ENCODE data around the gene ARSK. TPM values are rescaled to one million over a fixed set of nuclear protein-coding genes. Genes with fewer than 3 reads are reported as not detected.
A peak's percentile ranks its signal among the peaks of the same experiment; 100 is the strongest.

The ARSK gene
- 1 to 10 TPM; 2.9 to 3.4 TPM for total RNA-seq

GRCh38 chr5:95554647-95555548 lies at the start of gene ARSK, which contains the start of gene SKIC3:
Gene ARSK, plus strand, starts transcription at chr5:95555101. Its CDS starts 178 bp downstream, at chr5:95555279.
Gene SKIC3, minus strand, starts transcription at chr5:95554977. Its CDS starts 7,827 bp downstream, at chr5:95547150.
- peaks cover 4% of the 10 kb centered on the region for H3K36me3 Mint-ChIP-seq
- ATAC-seq (peak; percentile 92 to 93), DNase-seq (ENCODE audit: low spot score) (peak; percentile 90)
- peak within 1 kb of the TSS; percentile 98 for H3K4me3 Mint-ChIP-seq
- H3K27me3 Mint-ChIP-seq, result no peaks in the 10 kb centered on the region
- H3K9me3 Mint-ChIP-seq, result no peaks in the 10 kb centered on the region
- peaks cover 30 to 35% of the 10 kb centered on the region in 2 donors for H3K4me1 Mint-ChIP-seq (ENCODE audit: low read depth in 2 of 2)
- peak within 1 kb of the TSS; percentile 92 to 94 for H3K27ac Mint-ChIP-seq

DNA sequence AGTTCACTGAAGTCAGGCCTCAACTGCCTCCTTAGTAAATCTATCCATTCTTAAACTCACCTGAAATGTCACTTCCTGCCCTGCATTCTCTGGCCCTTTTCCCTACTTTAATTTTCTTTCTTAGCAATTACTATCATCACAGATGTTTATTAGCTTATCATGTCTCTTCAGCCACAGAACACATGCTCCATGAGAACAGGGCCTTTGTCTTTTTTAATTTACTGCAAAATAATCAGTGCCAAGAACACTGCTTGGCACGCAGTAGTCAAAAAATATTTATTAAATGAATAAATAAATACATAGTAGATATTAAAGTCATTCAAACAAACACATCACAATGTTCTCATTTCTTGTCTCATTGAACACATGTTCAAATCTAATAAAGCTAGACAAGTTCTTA lies 46.4 kb upstream of the ARSK start:
- Mint-ChIP-seq H3K9me3 (no peaks in the 10 kb centered on the region), H3K4me3 (no peak overlapping the region), H3K27me3 (no peaks in the 10 kb centered on the region), H3K36me3 (peaks cover 27% of the 10 kb centered on the region), H3K27ac (no peak overlapping the region), H3K4me1 (ENCODE audit: low read depth in 2 of 2) (no peaks in the 10 kb centered on the region)
- ATAC-seq, result no peak
- no peak for DNase-seq (ENCODE audit: low spot score)

- no peak for DNase-seq (ENCODE audit: low spot score)
- no peaks in the 10 kb centered on the region for H3K4me1 Mint-ChIP-seq (ENCODE audit: low read depth in 2 of 2)
- H3K4me3 Mint-ChIP-seq, result no peak overlapping the region
- ATAC-seq, result no peak
- H3K9me3 Mint-ChIP-seq, result no peaks in the 10 kb centered on the region
- no peak overlapping the region for H3K27ac Mint-ChIP-seq
- H3K36me3 Mint-ChIP-seq, result peaks cover 26% of the 10 kb centered on the region
- H3K27me3 Mint-ChIP-seq, result no peaks in the 10 kb centered on the region
These were observed 43.3 kb upstream of the ARSK start for GRCh38 chr5:95511606-95512005.

DNA sequence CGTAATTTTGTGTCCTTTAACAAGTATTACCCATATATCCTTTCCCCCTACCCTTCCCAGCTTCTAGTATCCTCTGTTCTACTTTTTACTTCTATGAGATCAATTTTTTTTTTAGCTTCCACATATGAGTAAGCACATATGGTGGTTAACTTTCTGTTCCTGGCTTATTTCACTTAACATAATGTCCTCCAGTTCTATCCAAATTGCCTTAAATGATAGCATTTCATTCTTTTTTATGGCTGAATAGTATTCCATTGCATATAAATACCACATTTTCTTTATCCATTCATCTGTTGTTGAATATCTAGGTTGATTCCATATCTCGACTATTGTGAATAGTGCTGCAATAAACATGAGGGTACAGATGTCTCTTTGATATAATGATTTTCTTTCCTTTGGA lies 36.5 kb upstream of the ARSK start:
- no peaks in the 10 kb centered on the region for H3K27me3 Mint-ChIP-seq

DNA sequence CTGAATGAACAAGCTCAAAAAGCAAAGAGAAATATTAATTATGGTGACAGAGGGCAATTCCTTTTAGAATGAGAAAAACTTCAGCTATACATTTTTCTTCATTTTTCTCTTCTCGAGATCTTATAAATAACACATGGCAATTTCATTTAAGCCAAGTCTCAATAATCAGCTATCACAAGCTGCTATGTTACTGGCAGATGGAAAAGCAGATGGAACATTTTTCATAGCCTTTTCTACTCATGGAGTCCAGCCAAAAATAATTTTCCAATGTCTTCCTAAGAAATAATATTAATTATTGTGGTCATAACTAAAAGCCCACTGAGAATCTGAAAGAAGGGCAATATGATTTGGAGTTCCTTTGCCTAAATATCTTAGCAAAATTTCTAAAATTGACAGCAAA lies 35.8 kb upstream of the ARSK start:
- Mint-ChIP-seq H3K27ac (no peak overlapping the region), H3K36me3 (peaks cover 32% of the 10 kb centered on the region), H3K27me3 (no peaks in the 10 kb centered on the region), H3K4me1 (ENCODE audit: low read depth in 2 of 2) (no peaks in the 10 kb centered on the region), H3K4me3 (no peak overlapping the region), H3K9me3 (no peaks in the 10 kb centered on the region)
- DNase-seq (ENCODE audit: low spot score), result no peak
- no peak for ATAC-seq

More for the DNA sequence above, 36.5 kb upstream of the ARSK start:
- DNase-seq (ENCODE audit: low spot score) (no peak), ATAC-seq (no peak)
- Mint-ChIP-seq H3K27ac (no peak overlapping the region), H3K4me1 (ENCODE audit: low read depth in 2 of 2) (no peaks in the 10 kb centered on the region), H3K36me3 (peaks cover 32% of the 10 kb centered on the region), H3K4me3 (no peak overlapping the region), H3K9me3 (no peaks in the 10 kb centered on the region)

- no peaks in the 10 kb centered on the region for H3K27me3 Mint-ChIP-seq
- H3K4me1 Mint-ChIP-seq (ENCODE audit: low read depth in 2 of 2), result no peaks in the 10 kb centered on the region
- peaks cover 32% of the 10 kb centered on the region for H3K36me3 Mint-ChIP-seq
- ATAC-seq (no peak), DNase-seq (ENCODE audit: low spot score) (no peak)
- H3K4me3 Mint-ChIP-seq, result no peak overlapping the region
- no peaks in the 10 kb centered on the region for H3K9me3 Mint-ChIP-seq
- H3K27ac Mint-ChIP-seq, result no peak overlapping the region
These were observed 35.2 kb upstream of the ARSK start for GRCh38 chr5:95519681-95520080.

DNA sequence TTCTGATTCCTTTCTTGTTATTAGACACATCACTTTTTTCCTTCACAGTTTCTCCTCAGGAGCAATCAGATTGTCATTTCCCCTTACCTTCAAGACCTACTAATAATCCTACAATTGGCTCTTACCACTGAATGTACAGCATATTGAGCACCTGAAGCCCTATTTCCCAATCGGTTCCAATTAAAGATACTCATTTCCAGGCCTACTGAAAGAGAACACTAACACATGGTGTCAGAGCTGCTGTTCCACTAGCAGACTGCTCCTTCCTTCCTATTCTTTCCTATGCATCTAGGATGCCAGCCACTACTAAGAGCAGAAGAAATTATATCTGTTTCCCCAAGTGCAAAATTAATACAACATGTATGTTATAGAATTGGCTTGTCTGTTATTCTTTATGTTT lies 34.7 kb upstream of the ARSK start:
- H3K27ac Mint-ChIP-seq, result no peak overlapping the region
- no peaks in the 10 kb centered on the region for H3K9me3 Mint-ChIP-seq
- no peaks in the 10 kb centered on the region for H3K4me1 Mint-ChIP-seq (ENCODE audit: low read depth in 2 of 2)
- no peak for DNase-seq (ENCODE audit: low spot score)
- no peaks in the 10 kb centered on the region for H3K27me3 Mint-ChIP-seq
- no peak for ATAC-seq
- peaks cover 29% of the 10 kb centered on the region for H3K36me3 Mint-ChIP-seq
- no peak overlapping the region for H3K4me3 Mint-ChIP-seq

DNA sequence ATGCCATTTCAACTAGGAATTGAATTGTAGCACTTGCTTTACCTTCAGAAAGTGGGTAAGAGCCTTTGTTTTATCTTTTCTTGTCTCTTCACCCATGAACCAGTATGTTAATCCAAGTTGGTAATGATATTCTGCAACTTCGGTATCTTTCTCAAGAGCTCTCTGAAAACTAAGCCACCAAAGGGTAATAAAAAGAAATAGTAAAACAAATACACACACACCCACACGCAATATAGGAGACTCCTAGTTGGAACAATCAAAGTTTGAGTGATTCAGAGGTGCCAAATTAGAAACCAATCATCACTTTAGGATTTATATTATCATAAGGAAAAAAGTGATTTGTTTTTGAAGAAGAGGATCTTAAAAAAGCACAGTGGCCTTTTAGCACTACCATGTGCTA lies 30.5 kb upstream of the ARSK start:
- H3K9me3 Mint-ChIP-seq, result no peaks in the 10 kb centered on the region
- H3K27ac Mint-ChIP-seq, result no peak overlapping the region
- no peaks in the 10 kb centered on the region for H3K4me1 Mint-ChIP-seq (ENCODE audit: low read depth in 2 of 2)
- no peak for ATAC-seq
- peaks cover 27% of the 10 kb centered on the region for H3K36me3 Mint-ChIP-seq
- H3K27me3 Mint-ChIP-seq, result no peaks in the 10 kb centered on the region
- DNase-seq (ENCODE audit: low spot score), result no peak
- no peak overlapping the region for H3K4me3 Mint-ChIP-seq

- Mint-ChIP-seq H3K27ac (no peak overlapping the region), H3K27me3 (no peaks in the 10 kb centered on the region), H3K36me3 (peaks cover 23% of the 10 kb centered on the region), H3K4me3 (no peak overlapping the region), H3K4me1 (ENCODE audit: low read depth in 2 of 2) (no peaks in the 10 kb centered on the region), H3K9me3 (no peaks in the 10 kb centered on the region)
- ATAC-seq (no peak), DNase-seq (ENCODE audit: low spot score) (no peak)
These were observed 28.0 kb upstream of the ARSK start for GRCh38 chr5:95526871-95527270.

GRCh38 chr5:95528565-95528964 lies 26.3 kb upstream of the ARSK start:
- H3K4me1 Mint-ChIP-seq (ENCODE audit: low read depth in 2 of 2), result no peaks in the 10 kb centered on the region
- H3K4me3 Mint-ChIP-seq, result no peak overlapping the region
- no peaks in the 10 kb centered on the region for H3K27me3 Mint-ChIP-seq
- DNase-seq (ENCODE audit: low spot score) (no peak), ATAC-seq (no peak)
- H3K9me3 Mint-ChIP-seq, result no peaks in the 10 kb centered on the region
- H3K36me3 Mint-ChIP-seq, result peaks cover 19% of the 10 kb centered on the region
- no peak overlapping the region for H3K27ac Mint-ChIP-seq

DNA sequence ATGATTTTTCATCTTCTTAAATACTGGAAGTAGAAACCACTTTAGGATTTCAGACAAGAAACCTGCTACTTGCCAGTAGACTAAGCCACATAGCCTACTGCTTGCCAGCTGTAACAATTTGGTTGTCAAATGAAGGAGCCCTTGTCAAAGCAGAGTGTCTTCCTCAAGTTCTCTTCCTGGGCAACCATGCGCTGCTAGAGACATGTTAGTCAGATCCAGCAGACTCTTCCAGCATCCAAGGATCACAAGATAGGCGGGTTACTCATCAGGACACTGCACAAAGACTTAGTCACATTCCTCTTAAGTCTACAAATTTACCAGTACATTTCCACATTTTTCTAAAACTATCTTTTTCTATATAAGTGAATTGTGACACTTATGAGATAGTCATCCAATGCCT lies 24.5 kb upstream of the ARSK start:
- Mint-ChIP-seq H3K36me3 (peaks cover 27% of the 10 kb centered on the region), H3K4me1 (ENCODE audit: low read depth in 2 of 2) (peaks cover 8 to 9% of the 10 kb centered on the region in 2 donors)

GRCh38 chr5:95531491-95531890 lies 23.4 kb upstream of the ARSK start:
- no peak for ATAC-seq
- Mint-ChIP-seq H3K9me3 (no peaks in the 10 kb centered on the region), H3K27ac (no peak overlapping the region), H3K27me3 (no peaks in the 10 kb centered on the region), H3K36me3 (peaks cover 26% of the 10 kb centered on the region), H3K4me1 (ENCODE audit: low read depth in 2 of 2) (peaks cover 8 to 9% of the 10 kb centered on the region in 2 donors), H3K4me3 (no peak overlapping the region)
- no peak for DNase-seq (ENCODE audit: low spot score)

More for the DNA sequence above, 24.5 kb upstream of the ARSK start:
- Mint-ChIP-seq H3K9me3 (no peaks in the 10 kb centered on the region), H3K4me3 (no peak overlapping the region), H3K27ac (no peak overlapping the region), H3K27me3 (no peaks in the 10 kb centered on the region)
- DNase-seq (ENCODE audit: low spot score) (no peak), ATAC-seq (no peak)

DNA sequence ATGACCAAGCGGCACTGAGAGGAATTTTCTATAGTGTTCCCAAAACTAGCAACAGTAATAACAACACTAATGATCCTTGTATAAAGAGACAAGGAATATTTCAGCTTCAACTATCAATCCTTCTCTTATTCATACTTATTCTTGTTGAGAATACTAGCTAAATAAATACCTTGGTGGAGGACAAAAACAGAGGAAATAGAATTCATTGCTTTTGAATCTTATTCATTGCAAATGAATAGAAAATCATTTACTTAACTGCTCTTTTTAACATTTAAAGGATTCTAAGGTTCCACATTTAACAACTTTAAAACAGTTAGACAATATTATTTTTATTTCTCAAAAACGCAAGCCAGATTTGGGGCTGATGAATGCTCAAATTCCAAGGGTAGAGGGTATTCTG lies 22.5 kb upstream of the ARSK start:
- Mint-ChIP-seq H3K9me3 (no peaks in the 10 kb centered on the region), H3K36me3 (peaks cover 28% of the 10 kb centered on the region)
- ATAC-seq, result no peak

DNA sequence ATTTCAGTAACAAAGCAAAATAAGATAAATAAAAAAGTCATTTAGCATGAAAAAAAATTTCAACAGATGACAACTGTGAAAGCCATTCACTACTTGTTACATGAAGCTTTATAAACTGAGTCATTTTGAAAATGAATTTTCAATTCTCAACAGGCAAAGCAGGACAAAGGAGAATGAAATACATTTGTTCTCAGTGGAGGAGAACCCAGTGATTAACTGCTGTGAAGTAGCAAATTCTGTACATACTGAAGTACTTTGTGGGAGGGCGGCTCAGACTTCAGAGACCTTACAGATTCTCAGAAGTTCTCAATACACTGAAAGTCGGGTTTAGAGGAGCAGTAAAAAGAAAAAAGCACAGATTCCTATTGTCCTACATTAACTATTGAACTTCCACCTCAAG lies 21.8 kb upstream of the ARSK start:
- Mint-ChIP-seq H3K4me1 (ENCODE audit: low read depth in 2 of 2) (peaks cover 8 to 9% of the 10 kb centered on the region in 2 donors), H3K36me3 (peaks cover 28% of the 10 kb centered on the region), H3K27me3 (no peaks in the 10 kb centered on the region), H3K27ac (no peak overlapping the region), H3K9me3 (no peaks in the 10 kb centered on the region), H3K4me3 (no peak overlapping the region)
- no peak for DNase-seq (ENCODE audit: low spot score)
- no peak for ATAC-seq

More for the DNA sequence above, 22.5 kb upstream of the ARSK start:
- peaks cover 8 to 9% of the 10 kb centered on the region in 2 donors for H3K4me1 Mint-ChIP-seq (ENCODE audit: low read depth in 2 of 2)
- H3K27ac Mint-ChIP-seq, result no peak overlapping the region
- DNase-seq (ENCODE audit: low spot score), result no peak
- no peak overlapping the region for H3K4me3 Mint-ChIP-seq
- H3K27me3 Mint-ChIP-seq, result no peaks in the 10 kb centered on the region

Data from natural killer cell treated with Interleukin-12 subunit alpha and Interleukin-12 subunit beta and Interleukin-15 and Interleukin-18, amount 100 ng/mL, for 72 hours (primary cell).